DOHH2 (cell line): Measurements from ENCODE around the gene FMNL2.

ENCODE experiments used
- EZH2phosphoT487 ChIP-seq: fragments of 200-600 bp; sonication (generic); IDR thresholded peaks from 2 replicates; pipeline ENCODE4 v1.6.1; 2017; ENCODE audit warnings: borderline replicate concordance, mild to moderate bottlenecking, antibody characterized with exemption, low read length, moderate library complexity, mixed read lengths
- TF ChIP-seq, protein P1 (sequence below): fragments of 200-600 bp; sonication (generic); IDR thresholded peaks from one replicate; pipeline ENCODE4 v1.5.1; 2014; ENCODE audit warnings: antibody characterized with exemption, mild to moderate bottlenecking, low read depth, low read length; ENCODE audit not compliant: poor library complexity, severe bottlenecking

DNA sequence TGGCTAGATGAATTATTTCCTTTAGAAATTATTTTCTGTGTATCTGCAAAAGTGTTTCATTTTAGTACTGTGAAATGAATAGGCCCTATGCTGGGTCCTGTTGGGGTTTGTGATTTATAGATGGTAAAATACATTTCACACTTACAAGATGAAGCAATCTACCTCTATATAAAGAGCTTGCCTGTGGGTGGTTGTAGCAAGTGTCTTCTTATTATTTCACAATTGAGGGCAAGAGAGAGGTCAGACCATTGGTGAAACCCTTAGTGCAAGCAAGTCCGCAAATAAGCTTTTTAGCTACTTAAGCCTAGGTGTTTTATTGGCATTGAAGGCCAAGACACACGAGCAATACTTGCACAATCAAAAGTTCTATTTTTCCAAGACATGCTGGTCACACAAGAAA, 153.1 kb downstream of the FMNL2 start:
- TF ChIP-seq, protein P1, sequence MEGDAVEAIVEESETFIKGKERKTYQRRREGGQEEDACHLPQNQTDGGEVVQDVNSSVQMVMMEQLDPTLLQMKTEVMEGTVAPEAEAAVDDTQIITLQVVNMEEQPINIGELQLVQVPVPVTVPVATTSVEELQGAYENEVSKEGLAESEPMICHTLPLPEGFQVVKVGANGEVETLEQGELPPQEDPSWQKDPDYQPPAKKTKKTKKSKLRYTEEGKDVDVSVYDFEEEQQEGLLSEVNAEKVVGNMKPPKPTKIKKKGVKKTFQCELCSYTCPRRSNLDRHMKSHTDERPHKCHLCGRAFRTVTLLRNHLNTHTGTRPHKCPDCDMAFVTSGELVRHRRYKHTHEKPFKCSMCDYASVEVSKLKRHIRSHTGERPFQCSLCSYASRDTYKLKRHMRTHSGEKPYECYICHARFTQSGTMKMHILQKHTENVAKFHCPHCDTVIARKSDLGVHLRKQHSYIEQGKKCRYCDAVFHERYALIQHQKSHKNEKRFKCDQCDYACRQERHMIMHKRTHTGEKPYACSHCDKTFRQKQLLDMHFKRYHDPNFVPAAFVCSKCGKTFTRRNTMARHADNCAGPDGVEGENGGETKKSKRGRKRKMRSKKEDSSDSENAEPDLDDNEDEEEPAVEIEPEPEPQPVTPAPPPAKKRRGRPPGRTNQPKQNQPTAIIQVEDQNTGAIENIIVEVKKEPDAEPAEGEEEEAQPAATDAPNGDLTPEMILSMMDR, result no peak
- no peak for TF ChIP-seq EZH2phosphoT487
